Measurements from ENCODE around the gene TRMT44.

TRMT44 gene

GRCh38 chr4:8433136-8433535 lies 7.4 kb upstream of the TRMT44 start:
- DNase-seq = no peak

DNA sequence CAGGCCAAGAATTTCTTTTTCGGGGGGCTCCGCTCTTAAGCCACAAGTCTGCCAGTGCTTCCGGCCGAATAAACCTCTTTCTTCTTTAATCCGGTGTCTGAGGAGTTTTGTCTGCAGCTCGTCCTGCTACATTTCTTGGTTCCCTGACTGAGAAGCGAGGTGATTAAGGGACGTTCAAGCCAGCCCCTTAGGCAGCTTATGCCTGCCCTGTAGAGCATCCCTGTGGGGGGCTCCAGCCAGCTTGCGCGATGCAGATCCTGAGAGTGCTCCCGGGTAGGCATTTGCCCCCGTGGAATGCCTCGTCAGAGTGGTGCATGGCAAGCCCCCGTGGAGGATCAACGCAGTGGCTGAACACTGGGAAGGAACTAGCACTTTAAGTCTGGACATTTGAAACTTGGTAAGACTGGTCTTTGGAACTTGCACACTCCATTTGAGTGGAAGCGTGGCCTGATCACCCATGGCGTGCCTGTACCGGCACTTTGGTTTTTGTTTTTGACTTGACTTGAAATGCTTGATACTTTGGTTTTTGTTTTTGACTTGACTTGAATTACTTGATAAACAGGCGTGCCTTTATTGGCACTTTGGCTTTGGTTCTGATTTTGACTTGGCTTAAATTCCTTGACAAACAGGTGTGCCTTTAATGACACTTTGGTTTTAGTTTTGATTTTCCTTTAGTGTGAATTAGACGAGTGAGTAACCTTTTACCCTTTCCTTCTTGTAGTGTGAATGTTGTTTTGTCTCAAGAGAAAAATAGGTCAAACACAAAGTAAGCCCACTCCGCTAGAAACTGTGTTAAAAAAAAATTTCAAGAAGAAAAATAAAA lies 6.1 kb upstream of the TRMT44 start:
- no peak for DNase-seq

- no peak for DNase-seq
Observed at GRCh38 chr4:8435656-8436121, 4.9 kb upstream of the TRMT44 start.

DNA sequence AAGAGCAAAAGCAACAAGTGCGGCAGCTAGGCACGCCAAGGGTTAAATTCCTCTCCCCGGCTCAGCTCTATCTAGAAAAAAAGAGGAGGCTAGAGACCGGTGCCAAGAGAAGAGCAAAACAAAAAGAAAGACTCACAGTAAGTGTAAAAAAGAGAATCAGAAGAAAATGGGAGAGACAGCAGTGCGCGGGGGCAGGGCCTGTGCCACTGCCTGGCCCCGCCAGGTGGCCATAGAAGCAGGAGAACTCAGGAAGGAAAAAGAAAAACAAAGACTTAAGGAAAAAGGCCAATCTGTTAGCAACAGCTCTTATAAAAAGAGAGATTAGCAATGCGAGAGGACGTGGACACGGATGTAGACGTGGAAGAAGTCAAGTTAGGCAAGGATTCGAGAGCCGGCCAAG lies 3.3 kb upstream of the TRMT44 start:
- no peak for DNase-seq

GRCh38 chr4:8438743-8439142 lies 1.8 kb upstream of the TRMT44 start:
- no peak for DNase-seq

- no peak for DNase-seq
Observed at GRCh38 chr4:8439168-8439567, 1.4 kb upstream of the TRMT44 start.

GRCh38 chr4:8439914-8440491 lies 574 bp upstream of the TRMT44 start:
- peak in 1 of 56 donors; percentile 40 for DNase-seq

DNA sequence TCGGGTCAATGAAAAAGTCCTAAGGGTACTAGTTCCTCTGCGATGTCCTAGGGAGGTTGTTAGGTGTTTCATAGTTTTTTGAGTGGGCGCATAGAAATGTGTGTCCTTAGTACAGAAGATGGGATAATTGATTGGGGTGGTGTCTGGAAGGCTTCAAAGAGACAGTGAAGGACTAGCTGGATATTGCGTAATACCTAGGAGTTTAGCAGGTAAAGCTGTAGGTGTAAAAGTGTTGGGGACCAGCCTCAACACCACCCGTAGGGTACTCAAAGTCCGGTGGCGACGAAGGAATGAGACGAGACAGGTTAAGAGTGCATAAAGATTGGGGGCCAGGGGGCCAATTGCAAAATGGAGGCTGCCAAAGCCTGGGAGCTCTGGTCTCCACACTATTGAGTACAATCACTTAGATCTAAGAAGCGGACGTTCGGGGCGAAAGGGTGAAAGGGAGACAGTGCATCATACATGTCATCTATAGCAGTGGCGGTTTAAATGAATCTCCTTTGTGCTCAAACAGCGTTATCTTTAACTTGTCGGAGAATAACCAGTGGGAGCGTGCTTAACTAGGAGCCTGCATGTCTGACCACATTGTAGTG lies 1.0 kb downstream of the TRMT44 start:
- DNase-seq = no peak

DNA sequence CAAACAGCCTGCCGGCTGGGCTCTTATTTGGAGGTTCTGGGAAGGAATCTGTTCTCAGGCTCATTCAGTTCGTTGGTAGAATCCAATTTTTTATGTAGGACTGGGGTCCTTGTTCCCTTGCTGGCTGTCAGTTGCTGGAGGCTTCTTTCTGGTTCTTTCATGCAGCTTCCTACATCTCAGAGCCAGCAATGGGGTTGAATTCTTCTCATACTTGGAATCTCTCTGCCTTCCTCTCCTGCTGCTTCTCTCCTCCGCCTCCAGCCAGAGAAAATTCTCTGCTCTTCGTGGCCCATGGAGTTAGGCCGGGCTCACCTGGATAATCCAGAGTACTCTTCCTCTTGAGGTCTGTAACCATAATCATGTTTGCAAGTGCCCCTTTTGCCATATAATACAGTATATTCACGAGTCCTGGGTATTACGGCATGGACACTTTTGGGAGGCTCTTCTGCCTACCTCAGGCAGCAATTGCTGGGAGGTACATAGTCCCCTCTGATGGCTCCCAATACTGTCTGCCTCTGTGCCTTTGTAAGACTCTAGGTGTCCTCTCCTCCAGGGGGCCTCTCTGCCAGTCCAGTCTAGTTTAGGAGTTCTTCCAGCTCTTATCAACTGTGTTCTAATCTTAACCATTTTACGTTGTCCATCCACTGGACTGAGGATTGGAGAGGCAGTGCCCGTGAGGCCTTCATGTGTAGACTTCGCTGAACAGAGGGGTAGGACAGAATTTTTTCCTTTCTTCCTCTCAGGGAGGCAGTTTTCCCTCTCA lies 2.2 kb downstream of the TRMT44 start:
- DNase-seq = no peak

- DNase-seq = no peak
Observed at GRCh38 chr4:8443801-8444200, 3.2 kb downstream of the TRMT44 start.

GRCh38 chr4:8446122-8446521 lies 5.5 kb downstream of the TRMT44 start:
- no peak for DNase-seq

DNA sequence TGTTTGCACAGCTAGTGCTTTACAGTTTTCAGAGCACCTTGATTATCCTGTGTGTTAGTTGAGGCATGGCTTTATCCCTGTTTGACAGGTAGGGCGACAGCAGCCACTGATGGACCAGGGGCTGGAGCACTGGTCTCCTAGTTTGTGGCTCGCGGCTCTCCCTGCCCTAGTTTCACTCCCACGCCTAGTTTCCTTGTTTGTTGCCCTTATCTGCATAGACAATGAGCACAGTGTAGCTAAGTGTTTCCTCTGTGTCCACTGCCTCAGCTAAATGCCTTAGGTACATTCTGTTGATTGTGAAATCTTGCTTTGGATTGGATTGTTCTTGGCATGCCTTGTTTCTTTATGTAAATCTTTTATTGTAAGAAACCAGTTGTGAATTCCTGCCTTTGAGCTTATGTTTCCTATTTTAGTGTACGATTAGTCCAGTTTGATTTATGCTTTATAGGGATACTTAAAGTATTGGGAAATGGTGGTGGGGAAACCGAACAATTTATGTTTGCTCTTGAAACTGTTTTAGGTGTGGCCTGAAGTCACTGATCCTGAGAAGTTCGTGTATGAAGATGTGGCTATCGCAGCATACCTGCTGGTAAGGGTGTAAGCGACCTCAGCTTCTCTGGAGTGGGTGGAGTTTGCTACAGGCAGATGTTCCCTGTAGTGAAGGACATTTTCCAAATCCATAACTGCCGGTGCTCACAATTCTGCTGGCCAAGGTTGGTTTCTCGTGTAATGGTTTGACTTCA lies 11.0 kb downstream of the TRMT44 start:
- DNase-seq = no peak

DNA sequence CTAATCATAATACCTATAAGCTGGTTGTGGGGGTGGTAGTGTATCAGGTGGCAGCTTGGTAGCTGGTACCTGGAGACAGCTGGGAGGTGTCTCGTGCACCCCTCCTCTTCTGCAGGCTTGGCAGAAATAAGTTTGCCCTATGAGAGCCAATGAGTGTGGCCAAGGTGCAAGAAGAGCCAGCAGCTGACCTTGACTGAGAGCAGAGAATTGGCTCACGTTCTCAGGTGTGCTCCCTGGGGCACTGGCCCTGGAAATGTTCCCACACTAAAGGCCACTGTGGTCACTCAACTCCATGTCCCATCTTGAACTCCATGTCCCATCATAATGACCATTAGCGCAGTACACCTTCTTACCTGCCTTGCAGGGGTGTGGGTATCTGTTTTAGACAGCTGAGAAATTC lies 13.4 kb downstream of the TRMT44 start:
- no peak for DNase-seq

GRCh38 chr4:8457646-8458252 lies 17.2 kb downstream of the TRMT44 start:
- DNase-seq = no peak

DNA sequence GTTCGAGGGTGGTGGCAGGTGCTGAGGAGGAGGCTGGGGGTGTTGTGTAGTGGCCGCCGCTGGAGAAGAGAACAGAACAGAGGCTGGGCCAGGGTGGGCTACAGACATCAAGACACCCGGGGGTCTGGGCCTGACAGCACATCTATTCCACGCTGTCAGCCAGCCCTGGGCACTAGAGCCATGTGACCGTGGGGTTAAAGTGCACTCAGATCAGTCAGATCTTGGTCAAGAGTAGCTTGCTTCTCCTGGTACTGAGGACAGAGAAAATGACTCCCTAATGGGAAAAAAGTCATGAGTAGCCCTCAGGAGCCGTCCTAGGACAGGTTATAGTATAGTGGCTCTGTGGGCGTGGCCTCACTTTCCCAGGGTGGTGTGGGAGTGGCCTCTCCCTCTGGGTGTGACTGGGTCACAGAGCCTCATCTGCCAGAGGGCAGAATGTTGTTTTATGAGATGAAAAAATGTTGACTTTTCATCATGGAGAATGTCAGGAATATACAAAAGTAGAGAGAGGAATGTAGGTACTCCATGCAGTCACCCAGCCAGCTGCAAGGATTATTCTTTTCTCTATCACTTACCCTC lies 19.4 kb downstream of the TRMT44 start:
- DNase-seq = no peak

GRCh38 chr4:8461086-8461485 lies 20.5 kb downstream of the TRMT44 start:
- no peak for DNase-seq

- no peak for DNase-seq
Observed at GRCh38 chr4:8461616-8462015, 21.0 kb downstream of the TRMT44 start.

- DNase-seq = no peak
Observed at GRCh38 chr4:8463811-8464210, 23.2 kb downstream of the TRMT44 start.

DNA sequence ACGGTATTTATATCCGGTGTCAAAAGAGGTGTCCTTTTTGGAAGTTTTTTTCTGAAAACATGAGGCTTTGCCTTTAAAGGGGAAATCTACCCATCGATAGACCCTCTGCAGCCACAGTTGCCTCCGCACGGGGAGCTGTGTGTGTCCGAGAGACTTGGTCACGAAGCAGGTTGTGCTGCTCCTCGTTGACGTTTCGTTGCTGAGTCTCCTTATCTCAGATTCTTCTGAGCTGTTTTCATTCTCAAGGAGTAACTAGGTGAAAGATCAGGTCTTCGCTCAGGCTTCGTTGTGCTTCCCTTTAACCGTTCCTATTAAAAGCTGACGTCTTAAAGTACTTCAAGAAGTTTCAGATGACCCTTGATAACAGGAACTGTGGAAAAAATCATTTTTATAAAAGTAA lies 23.8 kb downstream of the TRMT44 start:
- no peak for DNase-seq
